Measurements from ENCODE around the gene USPL1. TPM values are rescaled to one million over a fixed set of nuclear protein-coding genes. Genes with fewer than 3 reads are reported as not detected.

The USPL1 gene
- total RNA-seq, 4 donors from 2014 or later, result 8.4 to 19.1 (median 10.6) TPM

- Histone ChIP-seq H3K27ac (peak overlapping the region; percentile 97 to 100 (median 99)), H3K9me3 (no peaks in the 10 kb centered on the region), H3K4me3 (peak overlapping the region; percentile 55 to 94 (median 74)), H3K4me1 (peaks cover 7 to 50% (median 26%) of the 10 kb centered on the region in 3 donors), H3K27me3 (no peaks in the 10 kb centered on the region), H3K36me3 (no peaks in the 10 kb centered on the region)
- intact Hi-C loops (cut with DNase I), result no loop called here
- TF ChIP-seq POLR2A (IDR thresholded peaks at IDR 0.05), result peak in 1 of 4 donors; percentile 18
- TF ChIP-seq CTCF (IDR thresholded peaks at IDR 0.05), result no peak
- WGBS, 2 donors, result 1 to 3% methylated on average over 7 of the region's 7 CpGs
- no peak for DNase-seq
These were observed 1.7 kb upstream of the USPL1 start for GRCh38 chr13:30615866-30616541.

DNA sequence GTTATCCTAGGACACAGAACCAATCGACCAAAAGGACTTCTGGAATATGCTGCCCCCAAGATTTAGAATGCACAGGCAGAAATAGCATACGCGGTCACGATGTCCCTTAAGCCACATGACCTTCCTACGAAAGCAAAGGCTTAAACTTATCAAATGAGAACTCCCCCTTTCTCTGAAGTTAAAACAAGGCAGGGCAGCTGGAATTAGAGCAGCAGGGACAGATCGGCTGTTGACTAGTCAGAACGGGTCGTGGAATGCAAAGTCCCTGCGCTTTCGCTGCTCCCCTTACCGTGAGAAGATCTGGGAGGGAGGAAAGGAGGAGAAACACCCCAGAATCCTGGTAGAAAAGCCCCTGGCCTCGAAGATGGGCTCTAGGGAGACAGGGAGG lies 799 bp upstream of the USPL1 start:
- Histone ChIP-seq H3K4me1 (peaks cover 7 to 50% (median 26%) of the 10 kb centered on the region in 3 donors), H3K36me3 (peaks cover 0 to 5% (median 0%) of the 10 kb centered on the region in 3 donors), H3K27me3 (no peaks in the 10 kb centered on the region), H3K27ac (peak overlapping the region; percentile 97 to 100 (median 99)), H3K9me3 (no peaks in the 10 kb centered on the region), H3K4me3 (peak overlapping the region; percentile 55 to 94 (median 74))
- WGBS, 2 donors, result 0% methylated on average over 11 to 12 of the region's 12 CpGs
- TF ChIP-seq POLR2A (IDR thresholded peaks at IDR 0.05) (peak in 1 of 4 donors; percentile 83), CTCF (IDR thresholded peaks at IDR 0.05) (peak in 1 of 6 experiments; percentile 8)
- intact Hi-C loops (cut with DNase I), result no loop called here
- no peak for DNase-seq

GRCh38 chr13:30618186-30618929 lies 638 bp downstream of the USPL1 start:
- Histone ChIP-seq H3K4me1 (peaks cover 7 to 48% (median 26%) of the 10 kb centered on the region in 3 donors), H3K27me3 (no peaks in the 10 kb centered on the region), H3K9me3 (no peaks in the 10 kb centered on the region), H3K4me3 (peak overlapping the region; percentile 55 to 94 (median 74)), H3K36me3 (peaks cover 0 to 19% (median 3%) of the 10 kb centered on the region in 3 donors), H3K27ac (peak overlapping the region; percentile 97 to 100 (median 99))
- DNase-seq, result no peak
- TF ChIP-seq POLR2A (IDR thresholded peaks at IDR 0.05) (no peak), CTCF (IDR thresholded peaks at IDR 0.05) (no peak)
- whole genome bisulfite sequencing, 2 donors, result 0 to 1% methylated on average over 21 of the region's 21 CpGs
- intact Hi-C loops (cut with DNase I), result no loop called here

DNA sequence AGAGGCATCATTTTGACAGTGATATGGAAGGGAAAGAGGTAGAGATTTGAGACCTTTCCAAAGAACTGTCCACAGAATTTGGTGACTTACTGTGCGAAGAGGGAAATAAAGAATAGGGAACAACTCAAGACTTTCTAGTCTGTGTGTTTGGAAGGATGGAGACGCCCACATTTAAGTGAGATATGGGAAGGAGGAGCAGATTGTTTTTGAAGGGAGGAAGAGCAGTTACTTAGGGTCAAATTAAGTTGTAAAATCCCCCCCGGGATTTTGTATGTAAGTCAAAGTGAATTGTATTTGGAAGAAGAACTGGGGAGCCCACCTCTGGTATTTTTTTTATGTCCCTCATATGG lies 1.2 kb downstream of the USPL1 start:
- H3K9me3 ChIP-seq, result no peaks in the 10 kb centered on the region
- TF ChIP-seq POLR2A (IDR thresholded peaks at IDR 0.05) (no peak), CTCF (IDR thresholded peaks at IDR 0.05) (no peak)
- WGBS, 2 donors, result 19 to 28% methylated on average over 3 of the region's 3 CpGs
- peak overlapping the region; percentile 55 to 94 (median 74) for H3K4me3 ChIP-seq
- peaks cover 7 to 43% (median 26%) of the 10 kb centered on the region in 3 donors for H3K4me1 ChIP-seq
- H3K36me3 ChIP-seq, result peaks cover 0 to 25% (median 3%) of the 10 kb centered on the region in 3 donors
- DNase-seq, result no peak
- no peaks in the 10 kb centered on the region for H3K27me3 ChIP-seq
- H3K27ac ChIP-seq, result peak overlapping the region; percentile 97 to 100 (median 99)
- intact Hi-C loops (cut with DNase I), result no loop called here

DNA sequence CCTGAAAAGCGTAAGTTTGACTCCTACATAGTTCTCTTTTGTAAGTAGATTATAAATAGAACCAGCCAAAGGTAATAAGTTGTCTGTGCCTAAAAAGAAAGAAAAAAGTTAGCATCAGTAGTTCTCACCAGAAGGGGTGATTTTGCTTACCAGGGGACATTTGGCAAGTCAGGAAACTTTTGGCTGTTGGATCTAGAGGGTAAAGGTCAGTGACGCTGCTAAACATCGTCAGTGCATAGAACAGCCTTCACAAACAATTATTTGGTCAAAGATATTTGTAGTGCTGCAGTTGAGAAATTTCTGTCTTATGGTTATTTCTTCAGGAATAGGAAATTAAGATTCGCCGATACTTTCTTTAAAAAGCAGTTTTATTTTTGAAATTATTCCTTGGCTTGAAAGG lies 2.0 kb downstream of the USPL1 start:
- Histone ChIP-seq H3K27me3 (no peaks in the 10 kb centered on the region), H3K9me3 (no peaks in the 10 kb centered on the region), H3K27ac (peak overlapping the region in 2 of 4 donors; percentile 97 to 100), H3K4me1 (peaks cover 7 to 41% (median 26%) of the 10 kb centered on the region in 3 donors), H3K36me3 (peaks cover 0 to 33% (median 3%) of the 10 kb centered on the region in 3 donors), H3K4me3 (peak overlapping the region in 2 of 4 donors; percentile 66 to 94)
- WGBS, 2 donors, result 58 to 63% methylated on average over 5 of the region's 5 CpGs
- no peak for DNase-seq
- intact Hi-C loops (cut with DNase I), result no loop called here
- TF ChIP-seq POLR2A (IDR thresholded peaks at IDR 0.05), result no peak
- TF ChIP-seq CTCF (IDR thresholded peaks at IDR 0.05), result no peak

All from esophagus squamous epithelium (tissue), 5 donors.